PFSK-1 (cell line): ENCODE measurements around the gene NRXN3.

Experiments
- POLR2AphosphoS5 ChIP-seq: IDR thresholded peaks from 2 replicates; pipeline ENCODE4 v1.6.1; 2012; ENCODE audit warnings: low read depth, mild to moderate bottlenecking, control low read depth, low read length, moderate library complexity
- TF ChIP-seq, protein P1 (sequence below), 2 experiments: IDR thresholded peaks; 2 replicates each; pipeline versions ENCODE4 v1.6.1 to v1.8.0; 2011 to 2012; ENCODE audit warnings: low read depth in 2 of 2, low read length in 2 of 2, control low read depth in 1 of 2, inconsistent platforms in 1 of 2, mild to moderate bottlenecking in 1 of 2, moderate library complexity in 1 of 2; ENCODE audit not compliant: insufficient read depth in 1 of 2

DNA sequence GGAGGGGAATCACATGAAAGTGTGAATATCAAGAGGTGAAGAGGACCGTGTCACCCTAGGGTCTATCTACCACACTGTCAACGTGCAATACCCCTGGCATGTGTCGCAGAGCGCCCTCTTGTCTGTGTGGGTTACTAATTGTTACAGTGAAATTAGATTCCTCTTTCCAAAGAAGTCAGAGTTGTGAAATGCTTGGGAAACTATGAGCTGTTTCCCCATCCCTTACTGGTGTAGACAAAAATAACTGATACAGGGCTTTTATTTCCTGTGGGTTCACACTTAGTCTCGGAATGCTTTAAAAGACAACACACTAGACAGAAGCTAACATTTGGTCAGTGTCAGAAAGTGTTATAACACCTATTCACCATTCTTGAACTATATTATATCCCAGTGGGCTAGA lies 597.3 kb downstream of the NRXN3 start:
- no peak for TF ChIP-seq POLR2AphosphoS5
- TF ChIP-seq, protein P1, sequence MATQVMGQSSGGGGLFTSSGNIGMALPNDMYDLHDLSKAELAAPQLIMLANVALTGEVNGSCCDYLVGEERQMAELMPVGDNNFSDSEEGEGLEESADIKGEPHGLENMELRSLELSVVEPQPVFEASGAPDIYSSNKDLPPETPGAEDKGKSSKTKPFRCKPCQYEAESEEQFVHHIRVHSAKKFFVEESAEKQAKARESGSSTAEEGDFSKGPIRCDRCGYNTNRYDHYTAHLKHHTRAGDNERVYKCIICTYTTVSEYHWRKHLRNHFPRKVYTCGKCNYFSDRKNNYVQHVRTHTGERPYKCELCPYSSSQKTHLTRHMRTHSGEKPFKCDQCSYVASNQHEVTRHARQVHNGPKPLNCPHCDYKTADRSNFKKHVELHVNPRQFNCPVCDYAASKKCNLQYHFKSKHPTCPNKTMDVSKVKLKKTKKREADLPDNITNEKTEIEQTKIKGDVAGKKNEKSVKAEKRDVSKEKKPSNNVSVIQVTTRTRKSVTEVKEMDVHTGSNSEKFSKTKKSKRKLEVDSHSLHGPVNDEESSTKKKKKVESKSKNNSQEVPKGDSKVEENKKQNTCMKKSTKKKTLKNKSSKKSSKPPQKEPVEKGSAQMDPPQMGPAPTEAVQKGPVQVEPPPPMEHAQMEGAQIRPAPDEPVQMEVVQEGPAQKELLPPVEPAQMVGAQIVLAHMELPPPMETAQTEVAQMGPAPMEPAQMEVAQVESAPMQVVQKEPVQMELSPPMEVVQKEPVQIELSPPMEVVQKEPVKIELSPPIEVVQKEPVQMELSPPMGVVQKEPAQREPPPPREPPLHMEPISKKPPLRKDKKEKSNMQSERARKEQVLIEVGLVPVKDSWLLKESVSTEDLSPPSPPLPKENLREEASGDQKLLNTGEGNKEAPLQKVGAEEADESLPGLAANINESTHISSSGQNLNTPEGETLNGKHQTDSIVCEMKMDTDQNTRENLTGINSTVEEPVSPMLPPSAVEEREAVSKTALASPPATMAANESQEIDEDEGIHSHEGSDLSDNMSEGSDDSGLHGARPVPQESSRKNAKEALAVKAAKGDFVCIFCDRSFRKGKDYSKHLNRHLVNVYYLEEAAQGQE (IDR thresholded peaks at IDR 0.05; ENCODE audit: insufficient read depth in 1 of 2, low read depth in 2 of 2, low read length in 2 of 2): no peak
